ENCODE measurements around the gene NANS. TPM values are rescaled to one million over a fixed set of nuclear protein-coding genes. Genes with fewer than 3 reads are reported as not detected.

NANS gene
- total RNA-seq, 4 donors from 2014 or later, result 35.2 to 74.4 (median 44.6) TPM

- Histone ChIP-seq H3K9me3 (no peaks in the 10 kb centered on the region), H3K4me3 (no peak overlapping the region), H3K4me1 (peaks cover 0 to 31% (median 12%) of the 10 kb centered on the region in 4 donors), H3K36me3 (no peaks in the 10 kb centered on the region), H3K27me3 (no peaks in the 10 kb centered on the region), H3K27ac (no peak overlapping the region)
- DNase-seq (ENCODE audit: low spot score in 2 of 2), result no peak
- no peak for TF ChIP-seq POLR2A (IDR thresholded peaks at IDR 0.05)
- TF ChIP-seq, protein P1, sequence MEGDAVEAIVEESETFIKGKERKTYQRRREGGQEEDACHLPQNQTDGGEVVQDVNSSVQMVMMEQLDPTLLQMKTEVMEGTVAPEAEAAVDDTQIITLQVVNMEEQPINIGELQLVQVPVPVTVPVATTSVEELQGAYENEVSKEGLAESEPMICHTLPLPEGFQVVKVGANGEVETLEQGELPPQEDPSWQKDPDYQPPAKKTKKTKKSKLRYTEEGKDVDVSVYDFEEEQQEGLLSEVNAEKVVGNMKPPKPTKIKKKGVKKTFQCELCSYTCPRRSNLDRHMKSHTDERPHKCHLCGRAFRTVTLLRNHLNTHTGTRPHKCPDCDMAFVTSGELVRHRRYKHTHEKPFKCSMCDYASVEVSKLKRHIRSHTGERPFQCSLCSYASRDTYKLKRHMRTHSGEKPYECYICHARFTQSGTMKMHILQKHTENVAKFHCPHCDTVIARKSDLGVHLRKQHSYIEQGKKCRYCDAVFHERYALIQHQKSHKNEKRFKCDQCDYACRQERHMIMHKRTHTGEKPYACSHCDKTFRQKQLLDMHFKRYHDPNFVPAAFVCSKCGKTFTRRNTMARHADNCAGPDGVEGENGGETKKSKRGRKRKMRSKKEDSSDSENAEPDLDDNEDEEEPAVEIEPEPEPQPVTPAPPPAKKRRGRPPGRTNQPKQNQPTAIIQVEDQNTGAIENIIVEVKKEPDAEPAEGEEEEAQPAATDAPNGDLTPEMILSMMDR (IDR thresholded peaks at IDR 0.05), result no peak
- no peak for TF ChIP-seq EP300 (IDR thresholded peaks at IDR 0.05)
- WGBS, 2 donors, result 93 to 94% methylated on average over 7 of the region's 7 CpGs
Observed at GRCh38 chr9:98054376-98054951, 2.1 kb upstream of the NANS start.

DNA sequence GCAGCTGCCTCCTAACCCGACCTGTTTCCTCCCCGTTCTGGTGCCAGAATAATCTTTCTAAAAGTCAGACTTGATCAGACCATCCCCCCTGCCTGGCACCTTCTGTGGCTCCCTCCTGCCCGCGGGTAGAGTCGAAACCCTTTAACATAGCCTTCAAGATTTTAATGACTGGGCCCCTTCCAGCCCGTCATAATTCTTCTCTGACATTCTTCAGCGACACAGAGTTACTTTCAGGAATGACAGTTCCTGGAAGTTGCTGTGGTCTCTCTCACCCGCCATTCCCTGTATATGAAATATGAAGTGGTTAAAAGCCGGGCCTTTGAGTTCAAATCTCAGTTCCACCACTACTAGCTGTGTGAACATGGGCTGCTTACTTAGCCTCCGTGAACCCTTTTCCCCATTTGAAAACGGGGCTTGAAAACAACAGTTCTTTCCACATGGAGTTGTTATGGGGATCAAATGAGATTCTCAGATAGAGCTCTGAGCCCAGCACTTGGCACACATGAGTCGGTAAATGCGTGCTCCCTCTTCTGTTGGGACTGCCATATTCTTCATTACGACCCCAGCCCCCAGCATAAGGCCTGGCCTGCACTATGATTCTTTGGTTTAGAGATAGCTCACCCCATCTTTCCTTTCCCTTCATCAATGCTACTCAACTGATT lies 737 bp downstream of the NANS start:
- Histone ChIP-seq H3K4me3 (peak overlapping the region; percentile 75 to 100 (median 94)), H3K27ac (peak overlapping the region; percentile 87 to 97 (median 96)), H3K4me1 (peaks cover 0 to 37% (median 13%) of the 10 kb centered on the region in 4 donors), H3K27me3 (no peaks in the 10 kb centered on the region), H3K9me3 (no peaks in the 10 kb centered on the region), H3K36me3 (peaks cover 0 to 19% (median 3%) of the 10 kb centered on the region in 3 donors)
- DNase-seq (ENCODE audit: low spot score in 2 of 2), result peak in 1 of 2 donors; percentile 10
- TF ChIP-seq, protein P1 (IDR thresholded peaks at IDR 0.05), result no peak
- TF ChIP-seq POLR2A (IDR thresholded peaks at IDR 0.05) (no peak), EP300 (IDR thresholded peaks at IDR 0.05) (no peak)
- WGBS, 2 donors, result 6 to 8% methylated on average over 14 of the region's 14 CpGs

- TF ChIP-seq POLR2A (IDR thresholded peaks at IDR 0.05), result no peak
- TF ChIP-seq, protein P1 (IDR thresholded peaks at IDR 0.05), result no peak
- TF ChIP-seq EP300 (IDR thresholded peaks at IDR 0.05), result no peak
- WGBS, 2 donors, result 83 to 88% methylated on average over 3 of the region's 3 CpGs
- no peaks in the 10 kb centered on the region for H3K27me3 ChIP-seq
- no peaks in the 10 kb centered on the region for H3K9me3 ChIP-seq
- DNase-seq (ENCODE audit: low spot score in 2 of 2), result no peak
- H3K4me3 ChIP-seq, result no peak overlapping the region
- peaks cover 0 to 59% (median 10%) of the 10 kb centered on the region in 3 donors for H3K36me3 ChIP-seq
- peaks cover 0 to 29% (median 13%) of the 10 kb centered on the region in 4 donors for H3K4me1 ChIP-seq
- no peak overlapping the region for H3K27ac ChIP-seq
Observed at GRCh38 chr9:98062161-98062560, 5.6 kb downstream of the NANS start.

DNA sequence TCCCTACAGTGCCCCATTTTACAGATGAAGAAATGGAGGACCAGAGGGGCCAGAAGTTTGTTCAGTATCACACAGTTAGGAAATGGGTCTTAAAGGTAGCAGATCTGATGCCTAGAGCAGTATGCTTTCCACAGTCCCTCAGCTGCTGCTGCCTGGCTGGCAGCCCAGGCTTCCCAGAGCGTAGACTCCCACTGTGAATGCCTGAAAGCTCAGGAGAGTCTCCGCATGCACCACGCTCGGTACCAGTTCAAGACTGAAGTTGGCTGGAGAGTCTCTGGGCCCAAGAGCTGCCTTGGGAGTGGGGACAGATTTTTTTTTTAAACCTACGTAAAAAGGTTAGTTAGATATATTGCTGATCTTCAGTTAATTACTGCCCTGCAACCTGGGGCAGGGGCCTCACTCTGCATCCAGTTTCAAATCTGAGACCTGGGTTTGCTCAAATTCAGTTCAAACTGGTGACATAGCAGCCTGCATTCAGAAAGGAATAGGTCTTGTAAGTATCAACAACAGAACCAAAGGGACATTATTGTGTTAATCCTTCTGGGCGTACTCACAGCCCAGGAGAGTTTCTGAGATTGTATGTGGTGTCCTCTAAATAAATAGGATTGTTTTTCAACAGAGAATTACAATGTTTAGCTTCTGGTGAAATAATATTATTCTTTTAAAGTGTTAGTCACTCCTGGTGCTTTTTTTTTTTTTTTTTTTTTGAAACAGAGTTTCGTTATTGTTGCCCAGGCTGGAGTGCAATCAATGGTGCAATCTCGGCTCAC lies 8.3 kb downstream of the NANS start:
- Histone ChIP-seq H3K36me3 (peaks cover 0 to 63% (median 10%) of the 10 kb centered on the region in 3 donors), H3K27me3 (no peaks in the 10 kb centered on the region), H3K4me1 (peaks cover 0 to 3% (median 0%) of the 10 kb centered on the region in 4 donors), H3K4me3 (no peak overlapping the region), H3K27ac (no peak overlapping the region), H3K9me3 (no peaks in the 10 kb centered on the region)
- no peak for DNase-seq (ENCODE audit: low spot score in 2 of 2)
- 84 to 85% methylated on average over 8 of the region's 8 CpGs for WGBS, 2 donors
- TF ChIP-seq, protein P1 (IDR thresholded peaks at IDR 0.05), result no peak
- TF ChIP-seq EP300 (IDR thresholded peaks at IDR 0.05) (no peak), POLR2A (IDR thresholded peaks at IDR 0.05) (no peak)

Measured in tibial nerve (tissue), 4 donors.